Amniotic epithelial cell (primary cell): ENCODE data around the gene IL9.

Experiments used
- DNase-seq: peaks from one replicate; pipeline ENCODE4 v3.0.0-alpha.2; 2010; ENCODE audit warnings: low read depth

IL9 gene

GRCh38 chr5:135891268-135891667 lies 4.4 kb downstream of the IL9 start:
- no peak for DNase-seq

DNA sequence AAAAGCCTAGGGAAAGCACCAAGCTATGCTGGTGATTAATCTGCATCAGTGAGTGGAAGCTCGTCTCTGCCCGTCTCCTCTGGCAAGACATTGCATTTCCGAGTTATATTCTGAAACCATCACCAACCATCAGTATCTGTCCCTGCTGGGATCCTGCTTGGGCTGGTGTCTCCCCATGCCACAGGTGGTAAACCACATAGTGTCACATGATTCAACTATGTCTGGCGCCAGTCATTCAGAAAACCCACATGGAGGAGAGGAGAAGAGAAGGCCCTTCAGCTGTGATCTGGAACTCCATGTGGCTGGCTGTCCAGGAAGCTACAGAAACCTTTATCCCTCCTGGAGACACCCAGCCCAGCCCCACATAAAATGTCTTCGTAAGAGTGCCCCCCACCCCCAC lies 4.8 kb downstream of the IL9 start:
- no peak for DNase-seq

- peak; percentile 10 for DNase-seq
Measured at GRCh38 chr5:135890296-135890695, 5.3 kb downstream of the IL9 start.

GRCh38 chr5:135887881-135888614 lies 7.6 kb downstream of the IL9 start:
- peak; percentile 69 for DNase-seq

- DNase-seq: peak; percentile 52
Measured at GRCh38 chr5:135887447-135887864, 8.2 kb downstream of the IL9 start.

GRCh38 chr5:135886136-135886535 lies 9.5 kb downstream of the IL9 start:
- DNase-seq: no peak

GRCh38 chr5:135885031-135885430 lies 10.6 kb downstream of the IL9 start:
- no peak for DNase-seq

GRCh38 chr5:135883441-135883840 lies 12.2 kb downstream of the IL9 start:
- no peak for DNase-seq

DNA sequence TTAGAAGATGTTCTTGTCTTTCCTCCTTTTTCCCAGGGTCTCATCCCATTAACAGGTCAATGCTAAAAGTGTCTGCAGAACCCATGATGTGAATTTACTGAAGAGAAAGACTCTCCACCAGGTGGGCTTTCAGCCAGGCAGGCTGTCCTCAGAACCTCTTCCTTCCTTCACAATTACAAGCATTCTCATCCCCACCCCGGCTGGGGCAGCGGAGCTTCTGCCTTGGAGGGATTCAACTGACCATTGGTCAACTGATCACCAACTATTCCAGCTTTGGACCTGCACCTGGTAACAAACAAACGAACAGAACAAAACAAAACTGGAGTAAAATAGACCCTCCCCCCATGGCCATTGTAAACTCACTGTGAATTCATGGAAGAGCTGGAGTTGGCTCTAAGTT lies 12.6 kb downstream of the IL9 start:
- no peak for DNase-seq

GRCh38 chr5:135881819-135882218 lies 13.8 kb downstream of the IL9 start:
- no peak for DNase-seq

- DNase-seq: no peak
Measured at GRCh38 chr5:135881244-135881643, 14.4 kb downstream of the IL9 start.

DNA sequence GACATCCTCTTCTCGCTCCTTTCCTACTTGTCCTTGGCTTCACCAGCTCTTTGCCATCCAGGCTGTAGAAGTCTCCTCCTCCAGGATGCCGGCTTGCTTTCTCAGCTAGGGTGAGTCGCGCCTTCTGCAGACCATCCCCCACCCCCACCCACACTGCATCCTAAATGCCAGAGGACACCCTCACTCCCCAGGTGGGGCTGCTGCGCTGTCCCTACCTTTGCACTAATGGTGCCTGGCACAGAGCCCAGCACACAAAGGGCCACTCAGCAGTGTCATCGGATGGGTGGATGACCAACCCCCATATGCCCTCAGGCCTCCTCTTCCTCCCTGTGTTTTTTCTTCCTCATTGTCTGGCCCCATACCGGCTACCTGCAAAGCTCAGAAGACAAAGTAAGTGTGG lies 14.8 kb downstream of the IL9 start:
- no peak for DNase-seq

GRCh38 chr5:135880278-135880677 lies 15.4 kb downstream of the IL9 start:
- no peak for DNase-seq

GRCh38 chr5:135879591-135879990 lies 16.1 kb downstream of the IL9 start:
- no peak for DNase-seq

DNA sequence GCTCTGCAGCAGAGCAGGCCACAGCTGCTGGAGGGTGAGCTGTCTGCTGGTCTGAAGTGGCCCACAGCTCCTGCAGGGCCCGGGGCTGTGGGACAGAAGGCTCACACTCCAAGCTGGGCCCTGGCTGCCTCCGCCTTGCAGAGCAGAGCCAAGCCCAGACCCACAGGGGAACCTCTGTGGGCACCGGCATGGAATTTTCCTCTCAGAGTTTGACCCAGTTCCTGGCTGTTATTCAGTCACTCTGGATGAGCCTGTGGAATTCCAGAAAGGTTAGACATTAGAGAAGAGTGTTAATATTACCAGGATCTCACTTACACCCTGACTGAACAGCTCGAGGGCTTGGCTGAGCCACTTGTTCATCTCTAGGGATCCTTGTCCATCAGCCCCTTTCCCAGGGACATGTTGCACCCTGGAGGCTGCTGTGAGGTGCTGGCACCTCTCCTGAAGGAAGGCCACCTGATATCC lies 17.5 kb downstream of the IL9 start:
- DNase-seq: no peak

GRCh38 chr5:135877570-135878155 lies 18.0 kb downstream of the IL9 start:
- DNase-seq: no peak

- no peak for DNase-seq
Measured at GRCh38 chr5:135876146-135876545, 19.5 kb downstream of the IL9 start.

DNA sequence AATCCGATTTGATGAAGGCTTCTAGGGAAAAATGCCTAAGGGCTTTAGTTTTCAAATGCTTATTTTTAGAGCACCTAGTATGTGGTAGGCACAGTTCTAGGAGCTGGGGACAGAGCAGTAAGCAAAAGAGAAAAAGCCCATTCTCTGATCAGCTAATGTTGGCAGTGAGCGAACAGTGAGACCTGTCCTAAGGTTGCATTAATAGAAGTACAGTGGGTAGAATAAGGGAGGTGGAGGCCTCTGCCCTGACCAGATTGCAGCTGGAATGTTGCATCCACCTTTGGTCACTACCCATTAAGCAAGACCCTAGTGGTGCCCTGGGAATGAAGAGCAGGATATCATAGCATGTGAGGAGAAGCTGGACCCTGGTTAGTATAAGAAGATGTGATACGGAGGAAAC lies 20.1 kb downstream of the IL9 start:
- no peak for DNase-seq

GRCh38 chr5:135874461-135874860 lies 21.2 kb downstream of the IL9 start:
- DNase-seq: no peak

DNA sequence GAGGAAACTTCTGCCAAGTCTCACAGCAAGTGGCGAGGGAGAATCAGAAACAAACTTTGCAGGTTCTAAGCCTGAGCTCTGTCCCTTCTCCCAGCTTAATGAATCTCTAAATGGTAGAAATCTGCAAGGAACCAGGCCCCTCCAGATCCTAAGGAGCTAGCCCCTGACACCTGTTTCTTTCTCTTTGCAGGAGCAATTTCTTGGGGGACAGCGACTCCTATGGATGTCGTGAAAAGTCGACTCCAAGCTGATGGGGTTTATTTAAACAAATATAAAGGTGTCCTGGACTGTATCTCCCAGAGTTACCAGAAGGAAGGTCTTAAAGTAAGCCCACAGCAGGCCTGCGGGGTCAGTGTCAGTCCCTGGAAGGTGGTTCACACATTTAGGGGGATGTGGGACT lies 21.8 kb downstream of the IL9 start:
- DNase-seq: no peak

- no peak for DNase-seq
Measured at GRCh38 chr5:135871268-135871915, 24.2 kb downstream of the IL9 start.

DNA sequence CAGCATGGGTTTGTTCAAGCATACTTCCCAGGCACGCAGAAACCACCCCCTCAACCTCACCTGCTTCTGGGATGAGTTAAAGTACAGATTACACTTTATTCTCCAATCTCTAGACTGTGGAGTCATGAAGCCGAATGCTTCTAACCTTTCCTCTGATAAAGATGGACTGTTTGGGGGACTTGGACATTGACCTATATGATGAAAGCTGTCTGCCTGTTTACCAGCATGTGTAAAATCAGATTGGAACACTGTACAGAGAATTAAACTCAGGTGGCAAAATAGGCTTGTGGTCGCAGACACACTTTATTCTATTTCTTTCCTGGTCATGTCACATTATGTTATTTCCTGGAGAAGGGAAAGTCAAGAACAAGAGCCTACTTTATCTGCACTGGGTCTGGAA lies 25.7 kb downstream of the IL9 start:
- no peak for DNase-seq

- DNase-seq: no peak
Measured at GRCh38 chr5:135869276-135869675, 26.4 kb downstream of the IL9 start.
